ELF-1 (cell line): ENCODE measurements around the gene CFAP20DC.

Source experiments
- DNase-seq: peaks from one replicate; pipeline ENCODE4 v3.0.0-alpha.2; 2016; ENCODE audit warnings: low read depth, low spot score

The CFAP20DC gene

GRCh38 chr3:58801541-58801940 is 248.3 kb downstream of the CFAP20DC start:
- DNase-seq: no peak

GRCh38 chr3:58800940-58801339 is 248.9 kb downstream of the CFAP20DC start:
- DNase-seq: no peak

GRCh38 chr3:58800032-58800431 is 249.8 kb downstream of the CFAP20DC start:
- no peak for DNase-seq

- no peak for DNase-seq
These were observed 250.6 kb downstream of the CFAP20DC start for GRCh38 chr3:58799271-58799670.

- DNase-seq: no peak
These were observed 251.5 kb downstream of the CFAP20DC start for GRCh38 chr3:58798312-58798711.

- DNase-seq: no peak
These were observed 255.1 kb downstream of the CFAP20DC start for GRCh38 chr3:58794750-58795149.

- no peak for DNase-seq
These were observed 255.9 kb downstream of the CFAP20DC start for GRCh38 chr3:58793938-58794337.

- DNase-seq: no peak
These were observed 256.8 kb downstream of the CFAP20DC start for GRCh38 chr3:58792921-58793451.

- DNase-seq: no peak
These were observed 260.4 kb downstream of the CFAP20DC start for GRCh38 chr3:58789385-58789784.

GRCh38 chr3:58784888-58785287 is 264.9 kb downstream of the CFAP20DC start:
- DNase-seq: no peak

- DNase-seq: no peak
These were observed 265.4 kb downstream of the CFAP20DC start for GRCh38 chr3:58784425-58784824.

- DNase-seq: no peak
These were observed 266.0 kb downstream of the CFAP20DC start for GRCh38 chr3:58783845-58784244.

- DNase-seq: no peak
These were observed 269.9 kb downstream of the CFAP20DC start for GRCh38 chr3:58779934-58780333.

- DNase-seq: no peak
These were observed 273.6 kb downstream of the CFAP20DC start for GRCh38 chr3:58776231-58776630.

- no peak for DNase-seq
These were observed 277.4 kb downstream of the CFAP20DC start for GRCh38 chr3:58772462-58772861.

- no peak for DNase-seq
These were observed 280.8 kb downstream of the CFAP20DC start for GRCh38 chr3:58769065-58769464.

GRCh38 chr3:58766587-58767282 is 283.1 kb downstream of the CFAP20DC start:
- no peak for DNase-seq

GRCh38 chr3:58755150-58755549 is 294.7 kb downstream of the CFAP20DC start:
- DNase-seq: no peak

GRCh38 chr3:58754074-58754473 is 295.8 kb downstream of the CFAP20DC start:
- no peak for DNase-seq

GRCh38 chr3:58751882-58752567 is 297.8 kb downstream of the CFAP20DC start:
- no peak for DNase-seq

- no peak for DNase-seq
These were observed 298.6 kb downstream of the CFAP20DC start for GRCh38 chr3:58751235-58751634.

- DNase-seq: no peak
These were observed 299.9 kb downstream of the CFAP20DC start for GRCh38 chr3:58749948-58750347.

GRCh38 chr3:58748024-58748423 is 301.8 kb downstream of the CFAP20DC start:
- no peak for DNase-seq
